ENCODE measurements around the gene FRY. TPM values are rescaled to one million over a fixed set of nuclear protein-coding genes. Genes with fewer than 3 reads are reported as not detected.

Gene FRY
- total RNA-seq, 2 experiments from 2014 or later, result 3.0 to 7.0 TPM

GRCh38 chr13:32081591-32081990 is 50.0 kb downstream of the FRY start:
- ChIA-PET POLR2A (interaction anchor here (0.6 to 1.4 kb wide), 4 partner anchors 19 to 75 kb away, joined by 3 read pairs; no protein-coding TSS in a partner anchor), CTCF (ENCODE audit: unreplicated experiment) (no interaction called here)
- no TSS peak for BruUV-seq (replicated peaks)
- Histone ChIP-seq H3K27ac (ENCODE audit: low read depth, low read length, poor library complexity, severe bottlenecking) (no peak overlapping the region), H2AFZ (ENCODE audit: low read length) (no peak overlapping the region), H3K9me2 (ENCODE audit: insufficient read depth, low read length) (no peaks in the 10 kb centered on the region), H3K4me1 (ENCODE audit: insufficient read depth, low read length, poor library complexity, severe bottlenecking) (no peaks in the 10 kb centered on the region), H3K79me2 (ENCODE audit: insufficient read depth, low read depth, low read length) (no peaks in the 10 kb centered on the region), H3K4me3 (ENCODE audit: low read depth, low read length, poor library complexity, severe bottlenecking) (no peak overlapping the region), H3K36me3 (ENCODE audit: insufficient read depth, low read length) (no peaks in the 10 kb centered on the region), H3K9me3 (ENCODE audit: low read length) (no peaks in the 10 kb centered on the region), H3K4me2 (ENCODE audit: low read length) (no peak overlapping the region), H4K20me1 (ENCODE audit: insufficient read depth, low read length) (no peaks in the 10 kb centered on the region)
- DNase-seq (ENCODE audit: low spot score), result no peak
- intact Hi-C loops (cut with micrococcal nuclease; ENCODE audit: unreplicated experiment), result no loop called here
- TF ChIP-seq EZH2phosphoT487 (IDR thresholded peaks at IDR 0.05; ENCODE audit: borderline replicate concordance, low read depth, low read length), result no peak
- TF ChIP-seq CTCF (conservative IDR thresholded peaks at IDR 0.05; ENCODE audit: low read length), result no peak

GRCh38 chr13:32086366-32086765 is 54.8 kb downstream of the FRY start:
- POLR2A ChIA-PET, result interaction anchor here (0.6 to 0.9 kb wide), 2 partner anchors 22 to 26 kb away, joined by 3 read pairs; no protein-coding TSS in a partner anchor
- TF ChIP-seq EZH2phosphoT487 (IDR thresholded peaks at IDR 0.05; ENCODE audit: borderline replicate concordance, low read depth, low read length) (no peak), CTCF (conservative IDR thresholded peaks at IDR 0.05; ENCODE audit: low read length) (no peak)
- CTCF ChIA-PET (ENCODE audit: unreplicated experiment), result no interaction called here
- no TSS peak for BruUV-seq (replicated peaks)
- Histone ChIP-seq H3K36me3 (ENCODE audit: insufficient read depth, low read length) (no peaks in the 10 kb centered on the region), H3K27ac (ENCODE audit: low read depth, low read length, poor library complexity, severe bottlenecking) (no peak overlapping the region), H3K79me2 (ENCODE audit: insufficient read depth, low read depth, low read length) (no peaks in the 10 kb centered on the region), H3K9me2 (ENCODE audit: insufficient read depth, low read length) (no peaks in the 10 kb centered on the region), H4K20me1 (ENCODE audit: insufficient read depth, low read length) (no peaks in the 10 kb centered on the region), H2AFZ (ENCODE audit: low read length) (no peak overlapping the region), H3K4me2 (ENCODE audit: low read length) (no peak overlapping the region), H3K4me1 (ENCODE audit: insufficient read depth, low read length, poor library complexity, severe bottlenecking) (no peaks in the 10 kb centered on the region), H3K4me3 (ENCODE audit: low read depth, low read length, poor library complexity, severe bottlenecking) (no peak overlapping the region), H3K9me3 (ENCODE audit: low read length) (no peaks in the 10 kb centered on the region)
- no peak for DNase-seq (ENCODE audit: low spot score)
- intact Hi-C loops (cut with micrococcal nuclease; ENCODE audit: unreplicated experiment), result no loop called here

- Histone ChIP-seq H4K20me1 (ENCODE audit: insufficient read depth, low read length) (no peaks in the 10 kb centered on the region), H3K4me1 (ENCODE audit: insufficient read depth, low read length, poor library complexity, severe bottlenecking) (no peaks in the 10 kb centered on the region), H3K79me2 (ENCODE audit: insufficient read depth, low read depth, low read length) (no peaks in the 10 kb centered on the region), H2AFZ (ENCODE audit: low read length) (no peak overlapping the region), H3K36me3 (ENCODE audit: insufficient read depth, low read length) (no peaks in the 10 kb centered on the region), H3K4me3 (ENCODE audit: low read depth, low read length, poor library complexity, severe bottlenecking) (no peak overlapping the region), H3K4me2 (ENCODE audit: low read length) (no peak overlapping the region), H3K9me2 (ENCODE audit: insufficient read depth, low read length) (no peaks in the 10 kb centered on the region), H3K27ac (ENCODE audit: low read depth, low read length, poor library complexity, severe bottlenecking) (no peak overlapping the region), H3K9me3 (ENCODE audit: low read length) (no peaks in the 10 kb centered on the region)
- DNase-seq (ENCODE audit: low spot score), result no peak
- ChIA-PET POLR2A (interaction anchor here (0.6 kb wide), 1 partner anchor 21 kb away, joined by 3 read pairs; no protein-coding TSS in a partner anchor), CTCF (ENCODE audit: unreplicated experiment) (no interaction called here)
- no peak for TF ChIP-seq EZH2phosphoT487 (IDR thresholded peaks at IDR 0.05; ENCODE audit: borderline replicate concordance, low read depth, low read length)
- TF ChIP-seq CTCF (conservative IDR thresholded peaks at IDR 0.05; ENCODE audit: low read length), result no peak
- intact Hi-C loops (cut with micrococcal nuclease; ENCODE audit: unreplicated experiment), result no loop called here
- BruUV-seq (replicated peaks), result no TSS peak
Measured at GRCh38 chr13:32086791-32087441, 55.3 kb downstream of the FRY start.
